GM23248 (cell line): ENCODE measurements around the gene FCHO1. TPM values are rescaled to one million over a fixed set of nuclear protein-coding genes. Genes with fewer than 3 reads are reported as not detected.

Source experiments
- DNase-seq: peaks from one replicate; pipeline ENCODE4 v3.0.0-alpha.2; 2015
- H2AFZ ChIP-seq: fragments of 200-600 bp; sonication (generic); 2 replicates; pipeline ENCODE4 v1.6.1; 2016; ENCODE audit warnings: antibody characterized with exemption
- H3F3A ChIP-seq: fragments of 200-600 bp; sonication (generic); 2 replicates; pipeline ENCODE4 v1.6.1; 2016; ENCODE audit warnings: mild to moderate bottlenecking, antibody characterized with exemption, mixed run types; ENCODE audit not compliant: insufficient read depth
- H3K27ac ChIP-seq: fragments of 200-600 bp; sonication (generic); 2 replicates; pipeline ENCODE4 v1.5.1; 2016; ENCODE audit warnings: mild to moderate bottlenecking
- H3K27me3 ChIP-seq: fragments of 200-600 bp; sonication (generic); replicated peaks from 2 replicates; pipeline ENCODE4 v1.6.1; 2016; ENCODE audit warnings: mild to moderate bottlenecking; ENCODE audit not compliant: insufficient read depth
- H3K36me3 ChIP-seq: fragments of 200-600 bp; sonication (generic); 2 replicates; pipeline ENCODE4 v1.6.1; 2016; ENCODE audit warnings: low read depth, mild to moderate bottlenecking
- H3K4me1 ChIP-seq: fragments of 200-600 bp; sonication (generic); 2 replicates; pipeline ENCODE4 v1.6.1; 2016; ENCODE audit warnings: mild to moderate bottlenecking; ENCODE audit not compliant: insufficient read depth
- H3K4me2 ChIP-seq: fragments of 200-600 bp; sonication (generic); one replicate; pipeline ENCODE4 v1.6.1; 2016; ENCODE audit warnings: mild to moderate bottlenecking; ENCODE audit not compliant: unreplicated experiment
- H3K4me3 ChIP-seq: fragments of 200-600 bp; sonication (generic); 2 replicates; pipeline ENCODE4 v1.5.1; 2016; ENCODE audit warnings: mild to moderate bottlenecking
- H3K79me2 ChIP-seq: fragments of 200-600 bp; sonication (generic); 2 replicates; pipeline ENCODE4 v1.6.1; 2016; ENCODE audit warnings: mild to moderate bottlenecking; ENCODE audit not compliant: insufficient read depth
- H3K9ac ChIP-seq: fragments of 200-600 bp; sonication (generic); 2 replicates; pipeline ENCODE4 v1.6.1; 2016; ENCODE audit warnings: mild to moderate bottlenecking
- H3K9me2 ChIP-seq: fragments of 200-600 bp; sonication (generic); 2 replicates; pipeline ENCODE4 v1.6.1; 2016; ENCODE audit warnings: mixed run types, mild to moderate bottlenecking, moderate library complexity; ENCODE audit not compliant: insufficient read depth
- H3K9me3 ChIP-seq: fragments of 200-600 bp; sonication (generic); one replicate; pipeline ENCODE4 v1.6.1; 2017; ENCODE audit warnings: low read depth
- H4K20me1 ChIP-seq: fragments of 200-600 bp; sonication (generic); 2 replicates; pipeline ENCODE4 v1.6.0; 2016; ENCODE audit not compliant: insufficient read depth
- EZH2 ChIP-seq: fragments of 200-600 bp; sonication (generic); IDR thresholded peaks from 2 replicates; pipeline ENCODE4 v1.6.1; 2018; ENCODE audit warnings: antibody characterized with exemption, mild to moderate bottlenecking; ENCODE audit not compliant: insufficient read depth, poor library complexity, severe bottlenecking
- EZH2phosphoT487 ChIP-seq: fragments of 200-600 bp; sonication (generic); IDR thresholded peaks from 2 replicates; pipeline ENCODE4 v1.6.1; 2018; ENCODE audit warnings: antibody characterized with exemption, moderate library complexity, mild to moderate bottlenecking, low read depth; ENCODE audit not compliant: insufficient read depth
- whole genome bisulfite sequencing, 2 experiments: methylation state at CpG; one replicate each; pipeline ENCODE4 v1.1.6; 2015 to 2017; ENCODE audit warnings: low lambda C conversion rate in 2 of 2, low coverage in 1 of 2; ENCODE audit errors: missing lambda C conversion rate in 2 of 2; 5-methylcytosine and 5-hydroxymethylcytosine counted together
- in situ Hi-C: fragments of 300-500 bp; cut with MboI; formaldehyde crosslinking; loops from 2 replicates; pipeline ENCODE4 v1.15.0; 2020
- polyA plus RNA-seq: library from polyadenylated mRNA; unstranded; fragments of >200 nt; fragmentation: Nextera tagmentation; extraction: Ambion mirVana; gene quantifications from 2 replicates; pipeline ENCODE4 v1.2.1, GENCODE V29; 2016
- total RNA-seq: library from RNA; depleted of rRNA; stranded (reverse); fragments of >200 nt; shearing (Covaris generic); gene quantifications from 2 replicates; pipeline ENCODE4 v1.2.3, GENCODE V29; 2014

Gene FCHO1
- total and polyA plus RNA-seq, 2 experiments from 2014 or later, result 0.43 to 1.1 TPM

DNA sequence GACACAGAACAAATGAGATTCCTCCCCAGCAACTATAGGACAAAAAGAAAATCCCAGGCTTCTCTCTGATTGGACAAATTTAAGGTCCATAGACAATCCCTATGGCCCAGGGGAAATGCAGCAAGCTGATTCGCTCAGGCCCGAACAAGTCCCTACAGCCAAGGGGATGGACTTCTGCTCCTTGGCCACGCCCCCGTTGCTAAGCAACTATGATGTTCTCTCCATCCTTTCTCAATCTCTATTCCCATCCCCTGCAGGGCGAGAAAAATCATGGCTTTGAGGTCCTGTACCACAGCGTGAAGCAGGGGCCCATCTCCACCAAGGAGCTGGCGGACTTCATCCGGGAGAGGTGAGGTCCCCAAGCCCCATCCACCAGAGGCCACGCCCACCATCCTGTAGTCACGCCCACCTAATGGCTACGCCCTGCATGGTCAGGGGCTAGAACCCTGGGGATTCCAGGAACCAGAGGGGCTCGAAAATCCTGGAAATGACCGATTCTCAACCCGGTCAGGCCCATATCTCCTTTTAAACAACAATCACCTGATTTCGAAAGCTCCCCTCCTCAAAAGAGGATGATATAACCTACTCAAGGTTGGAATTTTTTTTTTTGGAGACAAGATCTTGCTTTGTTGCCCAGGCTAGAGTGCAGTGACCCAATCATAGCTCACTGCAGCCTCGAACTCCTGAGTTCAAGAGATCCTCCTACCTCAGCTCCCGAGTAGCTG, 11.4 kb downstream of the FCHO1 start:
- WGBS, 2 experiments, result 53 to 54% methylated on average over 17 of the region's 17 CpGs
- H3K9me2 ChIP-seq, result no peaks in the 10 kb centered on the region
- no peaks in the 10 kb centered on the region for H4K20me1 ChIP-seq
- no peak overlapping the region for H3K9ac ChIP-seq
- no peak overlapping the region for H3K4me2 ChIP-seq
- H3K4me3 ChIP-seq, result no peak overlapping the region
- no peaks in the 10 kb centered on the region for H3K27me3 ChIP-seq
- H3K9me3 ChIP-seq, result no peaks in the 10 kb centered on the region
- H3K4me1 ChIP-seq, result no peaks in the 10 kb centered on the region
- no peak overlapping the region for H3K27ac ChIP-seq
- no peak overlapping the region for H2AFZ ChIP-seq
- no peaks in the 10 kb centered on the region for H3K79me2 ChIP-seq
- DNase-seq, result peak; percentile 57
- no peaks in the 10 kb centered on the region for H3K36me3 ChIP-seq
- H3F3A ChIP-seq, result no peaks in the 10 kb centered on the region
- in situ Hi-C loops, result no loop called here
- TF ChIP-seq EZH2 (no peak), EZH2phosphoT487 (no peak)

DNA sequence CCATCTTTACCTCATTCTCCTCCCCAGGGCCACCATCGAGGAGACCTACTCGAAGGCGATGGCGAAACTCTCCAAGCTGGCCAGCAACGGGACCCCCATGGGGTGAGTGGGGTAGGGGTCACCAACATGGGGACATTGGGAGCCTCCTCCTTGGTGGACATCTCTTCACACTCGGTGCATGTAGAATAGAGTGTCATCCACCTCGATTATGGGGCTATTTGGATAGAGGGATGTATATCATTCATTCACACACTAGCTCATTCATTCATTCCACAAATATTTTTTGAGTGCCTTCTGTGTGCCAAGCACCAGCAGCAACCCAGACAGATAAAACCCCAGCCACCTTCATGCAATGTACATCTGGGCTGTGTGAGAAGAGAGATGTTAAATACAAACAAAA, 13.1 kb downstream of the FCHO1 start:
- no peak for DNase-seq
- in situ Hi-C loops, result no loop called here
- H3K9me3 ChIP-seq, result no peaks in the 10 kb centered on the region
- H2AFZ ChIP-seq, result no peak overlapping the region
- TF ChIP-seq EZH2phosphoT487, result no peak
- no peak for TF ChIP-seq EZH2
- H3K9ac ChIP-seq, result no peak overlapping the region
- WGBS, 2 experiments, result 78 to 79% methylated on average over 7 of the region's 7 CpGs
- H3F3A ChIP-seq, result no peaks in the 10 kb centered on the region
- H3K36me3 ChIP-seq, result no peaks in the 10 kb centered on the region
- H3K4me2 ChIP-seq, result no peak overlapping the region
- H3K27me3 ChIP-seq, result no peaks in the 10 kb centered on the region
- no peak overlapping the region for H3K4me3 ChIP-seq
- H3K79me2 ChIP-seq, result no peaks in the 10 kb centered on the region
- H3K9me2 ChIP-seq, result no peaks in the 10 kb centered on the region
- no peaks in the 10 kb centered on the region for H3K4me1 ChIP-seq
- no peaks in the 10 kb centered on the region for H4K20me1 ChIP-seq
- no peak overlapping the region for H3K27ac ChIP-seq

GRCh38 chr19:17765069-17765618, 13.9 kb downstream of the FCHO1 start:
- Histone ChIP-seq H3K27ac (no peak overlapping the region), H3K36me3 (no peaks in the 10 kb centered on the region), H3K4me3 (no peak overlapping the region), H3K79me2 (no peaks in the 10 kb centered on the region), H3K4me2 (no peak overlapping the region), H4K20me1 (no peaks in the 10 kb centered on the region), H3F3A (no peaks in the 10 kb centered on the region), H3K9ac (no peak overlapping the region), H3K27me3 (no peaks in the 10 kb centered on the region), H2AFZ (no peak overlapping the region), H3K9me2 (no peaks in the 10 kb centered on the region), H3K9me3 (no peaks in the 10 kb centered on the region), H3K4me1 (no peaks in the 10 kb centered on the region)
- DNase-seq, result no peak
- in situ Hi-C loops, result no loop called here
- TF ChIP-seq EZH2phosphoT487 (no peak), EZH2 (no peak)
- 87 to 89% methylated on average over 12 of the region's 12 CpGs for WGBS, 2 experiments

DNA sequence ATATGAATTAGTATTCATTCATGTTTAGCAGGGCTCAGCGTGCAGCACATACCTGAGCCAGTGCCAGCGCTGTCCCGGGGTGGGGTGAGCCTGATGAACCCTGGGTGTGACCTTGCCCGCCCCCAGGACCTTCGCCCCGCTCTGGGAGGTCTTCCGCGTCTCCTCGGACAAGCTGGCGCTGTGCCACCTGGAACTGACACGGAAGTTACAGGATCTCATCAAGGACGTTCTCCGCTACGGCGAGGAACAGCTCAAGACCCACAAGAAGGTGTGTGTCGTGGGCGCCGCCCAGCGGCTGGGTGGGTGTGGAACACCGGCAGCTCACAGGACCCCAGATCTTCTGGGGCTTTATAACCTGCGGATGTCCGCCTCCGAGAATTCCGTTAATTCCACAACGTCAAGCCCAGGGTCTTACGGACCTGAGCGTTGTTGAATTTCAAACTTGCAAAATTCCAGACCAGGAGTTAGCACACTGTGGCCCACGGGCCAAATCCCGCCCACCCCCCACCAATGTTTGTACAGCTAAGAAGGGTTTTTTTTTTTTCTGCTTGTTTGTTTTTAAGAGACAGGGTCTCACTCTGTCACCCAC, 15.4 kb downstream of the FCHO1 start:
- no peak overlapping the region for H3K9ac ChIP-seq
- H3K36me3 ChIP-seq, result no peaks in the 10 kb centered on the region
- H3K27ac ChIP-seq, result no peak overlapping the region
- no peaks in the 10 kb centered on the region for H3K79me2 ChIP-seq
- peak; percentile 85 for DNase-seq
- H3F3A ChIP-seq, result no peaks in the 10 kb centered on the region
- H2AFZ ChIP-seq, result peak overlapping the region; percentile 38; the same call in 1 of the 2 replicates
- no peak for TF ChIP-seq EZH2phosphoT487
- TF ChIP-seq EZH2, result no peak
- WGBS, 2 experiments, result 15 to 16% methylated on average over 29 of the region's 29 CpGs
- peak overlapping the region; percentile 65 for H3K4me2 ChIP-seq
- H3K9me2 ChIP-seq, result no peaks in the 10 kb centered on the region
- H4K20me1 ChIP-seq, result no peaks in the 10 kb centered on the region
- H3K9me3 ChIP-seq, result no peaks in the 10 kb centered on the region
- H3K4me3 ChIP-seq, result peak overlapping the region; percentile 58
- in situ Hi-C loops, result no loop called here
- no peaks in the 10 kb centered on the region for H3K4me1 ChIP-seq
- no peaks in the 10 kb centered on the region for H3K27me3 ChIP-seq
